ENCODE data around the gene PDE11A. TPM values are rescaled to one million over a fixed set of nuclear protein-coding genes. Genes with fewer than 3 reads are reported as not detected.

PDE11A gene
- total and polyA plus RNA-seq, 2 of the 13 experiments (the other 11 are each of a cell fraction or from before 2014, with no cell fraction given): 1.2 to 1.7 TPM

DNA sequence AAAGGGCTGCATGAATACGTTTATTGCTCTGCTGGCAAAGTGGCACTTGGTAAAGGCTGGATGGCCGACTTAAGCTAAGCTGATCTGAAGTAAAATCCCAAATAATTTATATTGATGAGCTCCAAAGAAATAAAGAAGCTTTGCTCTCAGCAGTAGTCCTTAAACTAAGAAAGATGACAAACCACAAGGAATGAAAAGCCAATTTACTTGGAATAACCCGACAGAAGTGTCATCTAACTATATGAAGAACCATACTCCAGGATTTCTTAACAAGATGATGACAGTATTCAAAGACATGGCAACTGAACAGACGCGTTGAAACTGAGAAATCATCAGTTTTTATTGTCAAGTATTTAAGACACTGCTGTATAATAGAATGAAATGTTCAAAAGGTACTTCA is 294.1 kb downstream of the PDE11A start:
- Histone ChIP-seq H3K9me3 (ENCODE audit: low read length) (no peaks in the 10 kb centered on the region), H3K4me1 (ENCODE audit: insufficient read depth, low read length) (no peaks in the 10 kb centered on the region), H3K79me2 (ENCODE audit: insufficient read depth, low read length) (no peaks in the 10 kb centered on the region), H4K20me1 (ENCODE audit: insufficient read depth, low read length) (no peaks in the 10 kb centered on the region), H3K4me3 (replicated peaks in 1 of 3; ENCODE audit: insufficient read depth in 1 of 3, low read depth in 2 of 3, low read length in 3 of 3) (no peak overlapping the region), H3K9ac (ENCODE audit: insufficient read depth, low read depth, low read length) (no peak overlapping the region), H3K36me3 (replicated peaks in 1 of 2; ENCODE audit: control insufficient read depth in 1 of 2, insufficient read depth in 2 of 2, low read length in 2 of 2) (no peaks in the 10 kb centered on the region), H3K27me3 (ENCODE audit: control insufficient read depth in 1 of 2, insufficient read depth in 2 of 2, low read length in 2 of 2) (no peaks in the 10 kb centered on the region), H3K4me2 (ENCODE audit: low read depth, low read length) (no peak overlapping the region), H3K27ac (ENCODE audit: extremely low read length, insufficient read depth, low read length) (no peak overlapping the region), H2AFZ (ENCODE audit: low read length) (no peak overlapping the region)
- DNase-seq (ENCODE audit: low spot score) (no peak), FAIRE-seq (no peak), ATAC-seq (no peak)
- in situ Hi-C loops (cut with HindIII; ENCODE audit: extremely low pct_ligation_motif_present, low pct_unique_long_range_greater_than_20kb) (no loop called here), intact Hi-C loops (cut with micrococcal nuclease; ENCODE audit: unreplicated experiment) (no loop called here)
- TF ChIP-seq ZFYVE20 (CRISPR knock-in tag; IDR thresholded peaks at IDR 0.05; ENCODE audit: borderline replicate concordance, low read depth) (no peak), ZNF773 (CRISPR knock-in tag; IDR thresholded peaks at IDR 0.05; ENCODE audit: borderline replicate concordance) (no peak), NR3C1 (CRISPR knock-in tag; IDR thresholded peaks at IDR 0.05) (no peak), CEBPG (CRISPR knock-in tag; IDR thresholded peaks at IDR 0.05) (no peak), IRF2 (CRISPR knock-in tag; IDR thresholded peaks at IDR 0.05) (no peak), ZKSCAN5 (CRISPR knock-in tag; IDR thresholded peaks at IDR 0.05) (no peak), MTF2 (CRISPR knock-in tag; IDR thresholded peaks at IDR 0.05; ENCODE audit: borderline replicate concordance) (no peak), IKZF4 (CRISPR knock-in tag; IDR thresholded peaks at IDR 0.05; ENCODE audit: borderline replicate concordance, low read depth, not compliant biosample characterization) (no peak), HMG20B (CRISPR knock-in tag; conservative IDR thresholded peaks at IDR 0.05) (no peak), NFE2L2 (IDR thresholded peaks at IDR 0.05; ENCODE audit: low read length) (no peak), ONECUT2 (CRISPR knock-in tag; IDR thresholded peaks at IDR 0.05) (no peak), ZNF839 (CRISPR knock-in tag; IDR thresholded peaks at IDR 0.05; ENCODE audit: borderline replicate concordance) (no peak), HOXA3 (CRISPR knock-in tag; IDR thresholded peaks at IDR 0.05) (no peak), ZNF850 (CRISPR knock-in tag; conservative IDR thresholded peaks at IDR 0.05) (no peak), KDM5B (CRISPR knock-in tag; IDR thresholded peaks at IDR 0.05; ENCODE audit: borderline replicate concordance) (no peak)
- TF ChIP-seq, protein P1, sequence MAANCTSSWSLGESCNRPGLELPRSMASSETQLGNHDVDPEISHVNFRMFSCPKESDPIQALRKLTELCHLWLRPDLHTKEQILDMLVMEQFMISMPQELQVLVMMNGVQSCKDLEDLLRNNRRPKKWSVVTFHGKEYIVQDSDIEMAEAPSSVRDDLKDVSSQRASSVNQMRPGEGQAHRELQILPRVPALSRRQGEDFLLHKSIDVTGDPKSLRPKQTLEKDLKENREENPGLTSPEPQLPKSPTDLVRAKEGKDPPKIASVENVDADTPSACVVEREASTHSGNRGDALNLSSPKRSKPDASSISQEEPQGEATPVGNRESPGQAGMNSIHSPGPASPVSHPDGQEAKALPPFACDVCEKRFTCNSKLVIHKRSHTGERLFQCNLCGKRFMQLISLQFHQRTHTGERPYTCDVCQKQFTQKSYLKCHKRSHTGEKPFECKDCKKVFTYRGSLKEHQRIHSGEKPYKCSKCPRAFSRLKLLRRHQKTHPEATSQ (CRISPR knock-in tag; IDR thresholded peaks at IDR 0.05; ENCODE audit: borderline replicate concordance): no peak
- TF ChIP-seq, protein P2, sequence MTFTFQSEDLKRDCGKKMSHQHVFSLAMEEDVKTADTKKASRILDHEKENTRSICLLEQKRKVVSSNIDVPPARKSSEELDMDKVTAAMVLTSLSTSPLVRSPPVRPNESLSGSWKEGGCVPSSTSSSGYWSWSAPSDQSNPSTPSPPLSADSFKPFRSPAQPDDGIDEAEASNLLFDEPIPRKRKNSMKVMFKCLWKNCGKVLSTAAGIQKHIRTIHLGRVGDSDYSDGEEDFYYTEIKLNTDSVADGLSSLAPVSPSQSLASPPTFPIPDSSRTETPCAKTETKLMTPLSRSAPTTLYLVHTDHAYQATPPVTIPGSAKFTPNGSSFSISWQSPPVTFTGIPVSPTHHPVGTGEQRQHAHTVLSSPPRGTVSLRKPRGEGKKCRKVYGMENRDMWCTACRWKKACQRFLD (CRISPR knock-in tag; IDR thresholded peaks at IDR 0.05; ENCODE audit: borderline replicate concordance): no peak
- TF ChIP-seq, protein P3, sequence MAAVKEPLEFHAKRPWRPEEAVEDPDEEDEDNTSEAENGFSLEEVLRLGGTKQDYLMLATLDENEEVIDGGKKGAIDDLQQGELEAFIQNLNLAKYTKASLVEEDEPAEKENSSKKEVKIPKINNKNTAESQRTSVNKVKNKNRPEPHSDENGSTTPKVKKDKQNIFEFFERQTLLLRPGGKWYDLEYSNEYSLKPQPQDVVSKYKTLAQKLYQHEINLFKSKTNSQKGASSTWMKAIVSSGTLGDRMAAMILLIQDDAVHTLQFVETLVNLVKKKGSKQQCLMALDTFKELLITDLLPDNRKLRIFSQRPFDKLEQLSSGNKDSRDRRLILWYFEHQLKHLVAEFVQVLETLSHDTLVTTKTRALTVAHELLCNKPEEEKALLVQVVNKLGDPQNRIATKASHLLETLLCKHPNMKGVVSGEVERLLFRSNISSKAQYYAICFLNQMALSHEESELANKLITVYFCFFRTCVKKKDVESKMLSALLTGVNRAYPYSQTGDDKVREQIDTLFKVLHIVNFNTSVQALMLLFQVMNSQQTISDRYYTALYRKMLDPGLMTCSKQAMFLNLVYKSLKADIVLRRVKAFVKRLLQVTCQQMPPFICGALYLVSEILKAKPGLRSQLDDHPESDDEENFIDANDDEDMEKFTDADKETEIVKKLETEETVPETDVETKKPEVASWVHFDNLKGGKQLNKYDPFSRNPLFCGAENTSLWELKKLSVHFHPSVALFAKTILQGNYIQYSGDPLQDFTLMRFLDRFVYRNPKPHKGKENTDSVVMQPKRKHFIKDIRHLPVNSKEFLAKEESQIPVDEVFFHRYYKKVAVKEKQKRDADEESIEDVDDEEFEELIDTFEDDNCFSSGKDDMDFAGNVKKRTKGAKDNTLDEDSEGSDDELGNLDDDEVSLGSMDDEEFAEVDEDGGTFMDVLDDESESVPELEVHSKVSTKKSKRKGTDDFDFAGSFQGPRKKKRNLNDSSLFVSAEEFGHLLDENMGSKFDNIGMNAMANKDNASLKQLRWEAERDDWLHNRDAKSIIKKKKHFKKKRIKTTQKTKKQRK (IDR thresholded peaks at IDR 0.05; ENCODE audit: low read length): no peak
- ChIA-PET POLR2A (no interaction called here), CTCF (ENCODE audit: low intra/inter-chr PET ratio, low total read pairs) (no interaction called here)
- 54% methylated on average over 5 of the region's 5 CpGs for WGBS (ENCODE audit: low lambda C conversion rate)
- no TSS peak for BruUV-seq (replicated peaks)
